Central memory CD4-positive, alpha-beta T cell (primary cell): Measurements from ENCODE around the gene MBOAT7.
"Not testable (repeated sequence)": the region's sequence is repeated elsewhere in the genome, so short reads cannot be mapped to it uniquely, and the experiment has no call there.

Source experiments
- DNase-seq: peaks from one replicate; pipeline ENCODE4 v3.0.0; 2022
- total RNA-seq, 3 experiments: gene quantifications; one replicate each; lab custom pipeline; 2026; lab: John Stamatoyannopoulos, UW

MBOAT7 gene
- total RNA-seq = 24.7 to 115 (median 36.9) reads per million in 3 experiments

GRCh38 chr19:54189145-54189734 lies at the start of gene MBOAT7:
Gene MBOAT7 (minus strand): TSS chr19:54189580. CDS start chr19:54188508, 1,072 bp downstream.
- no peak for DNase-seq

GRCh38 chr19:54233941-54234340 lies 44.6 kb upstream of the MBOAT7 start:
- DNase-seq = no peak

GRCh38 chr19:54231077-54231931 lies 41.9 kb upstream of the MBOAT7 start:
- DNase-seq = peak; percentile 71

GRCh38 chr19:54230031-54230430 lies 40.7 kb upstream of the MBOAT7 start:
- DNase-seq = no peak

GRCh38 chr19:54229146-54229545 lies 39.8 kb upstream of the MBOAT7 start:
- DNase-seq = no peak

- not testable (repeated sequence) for DNase-seq
Measured at GRCh38 chr19:54224619-54225018, 35.2 kb upstream of the MBOAT7 start.

GRCh38 chr19:54223937-54224281 lies 34.5 kb upstream of the MBOAT7 start:
- DNase-seq = not testable (repeated sequence)

GRCh38 chr19:54223277-54223936 lies 34.0 kb upstream of the MBOAT7 start:
- not testable (repeated sequence) for DNase-seq

GRCh38 chr19:54222474-54223276 lies 33.3 kb upstream of the MBOAT7 start, which contains the start of gene LILRB3:
Gene LILRB3 (minus strand): TSS chr19:54223007. CDS start chr19:54222976, 31 bp downstream.
- DNase-seq = not testable (repeated sequence)

- not testable (repeated sequence) for DNase-seq
Measured at GRCh38 chr19:54221947-54222346, 32.6 kb upstream of the MBOAT7 start.

- not testable (repeated sequence) for DNase-seq
Measured at GRCh38 chr19:54219702-54220101, 30.3 kb upstream of the MBOAT7 start.

- DNase-seq = no peak
Measured at GRCh38 chr19:54218960-54219661, 29.7 kb upstream of the MBOAT7 start.

- DNase-seq = no peak
Measured at GRCh38 chr19:54218259-54218658, 28.9 kb upstream of the MBOAT7 start.

GRCh38 chr19:54217517-54218247 lies 28.3 kb upstream of the MBOAT7 start:
- DNase-seq = not testable (repeated sequence)

GRCh38 chr19:54216869-54217268 lies 27.5 kb upstream of the MBOAT7 start:
- DNase-seq = no peak

GRCh38 chr19:54214734-54215133 lies 25.4 kb upstream of the MBOAT7 start:
- DNase-seq = not testable (repeated sequence)

GRCh38 chr19:54214217-54214616 lies 24.8 kb upstream of the MBOAT7 start:
- DNase-seq = not testable (repeated sequence)

GRCh38 chr19:54211235-54211634 lies 21.9 kb upstream of the MBOAT7 start:
- DNase-seq = no peak

- no peak for DNase-seq
Measured at GRCh38 chr19:54209811-54210494, 20.6 kb upstream of the MBOAT7 start.

GRCh38 chr19:54209058-54209810 lies 19.9 kb upstream of the MBOAT7 start:
- DNase-seq = no peak
